SK-N-SH treated with all-trans-retinoic acid at 6 μM for 48 hours (cell line): ENCODE measurements around the gene CASZ1.

Source experiments
- ATAC-seq: fragments of 200-7000 bp; cut with Tn5 transposase; 3 replicates; pipeline ENCODE4 v1.9.1; 2020; ENCODE audit warnings: mild to moderate bottlenecking, moderate library complexity
- BACH2 ChIP-seq: fragments of 250-450 bp; sonication (Bioruptor Pico); IDR thresholded peaks from 2 replicates; pipeline ENCODE4 v1.9.0; 2021; ENCODE audit warnings: mild to moderate bottlenecking, borderline replicate concordance
- CREB5 ChIP-seq: fragments of 250-450 bp; sonication (Bioruptor Pico); IDR thresholded peaks from 2 replicates; pipeline ENCODE4 v1.5.1; 2020; ENCODE audit warnings: low read depth, mild to moderate bottlenecking, moderate library complexity
- CSDC2 ChIP-seq: fragments of 250-450 bp; sonication (Bioruptor Pico); IDR thresholded peaks from 2 replicates; pipeline ENCODE4 v1.5.0; 2020; ENCODE audit warnings: mild to moderate bottlenecking, moderate library complexity
- CSRNP3 ChIP-seq: fragments of 250-450 bp; sonication (Bioruptor Pico); IDR thresholded peaks from 2 replicates; pipeline ENCODE4 v1.5.1; 2021; ENCODE audit warnings: mild to moderate bottlenecking, moderate library complexity
- ESRRG ChIP-seq: fragments of 250-450 bp; sonication (Bioruptor Pico); IDR thresholded peaks from 2 replicates; pipeline ENCODE4 v1.6.1; 2021; ENCODE audit warnings: mild to moderate bottlenecking
- GLIS3 ChIP-seq: fragments of 250-450 bp; sonication (Bioruptor Pico); IDR thresholded peaks from 2 replicates; pipeline ENCODE4 v1.5.0; 2020; ENCODE audit warnings: mild to moderate bottlenecking, moderate library complexity
- ISL1 ChIP-seq: fragments of 250-450 bp; sonication (Bioruptor Pico); IDR thresholded peaks from 2 replicates; pipeline ENCODE4 v2.1.2; 2022; ENCODE audit warnings: mild to moderate bottlenecking, moderate library complexity
- PATZ1 ChIP-seq: fragments of 250-450 bp; sonication (Bioruptor Pico); IDR thresholded peaks from 2 replicates; pipeline ENCODE4 v1.8.0; 2020; ENCODE audit warnings: mild to moderate bottlenecking, moderate library complexity, borderline replicate concordance
- POU6F1 ChIP-seq: fragments of 250-450 bp; sonication (Bioruptor Pico); IDR thresholded peaks from 2 replicates; pipeline ENCODE4 v1.8.0; 2021; ENCODE audit warnings: low read depth, mild to moderate bottlenecking, moderate library complexity, borderline replicate concordance
- PPARA ChIP-seq: fragments of 250-450 bp; sonication (Bioruptor Pico); IDR thresholded peaks from 2 replicates; pipeline ENCODE4 v1.5.0; 2020; ENCODE audit warnings: mild to moderate bottlenecking, borderline replicate concordance
- SNAI2 ChIP-seq: fragments of 250-450 bp; sonication (Bioruptor Pico); IDR thresholded peaks from 2 replicates; pipeline ENCODE4 v1.5.0; 2020; ENCODE audit warnings: mild to moderate bottlenecking, moderate library complexity
- TCF4 ChIP-seq: fragments of 250-450 bp; sonication (Bioruptor Pico); IDR thresholded peaks from 2 replicates; pipeline ENCODE4 v1.8.0; 2021; ENCODE audit warnings: mild to moderate bottlenecking, moderate library complexity, borderline replicate concordance
- TOX ChIP-seq: fragments of 250-450 bp; sonication (Bioruptor Pico); IDR thresholded peaks from 2 replicates; pipeline ENCODE4 v1.8.0; 2021; ENCODE audit warnings: mild to moderate bottlenecking, moderate library complexity, borderline replicate concordance
- TSHZ2 ChIP-seq: fragments of 250-450 bp; sonication (Bioruptor Pico); IDR thresholded peaks from 2 replicates; pipeline ENCODE4 v1.5.0; 2020; ENCODE audit warnings: mild to moderate bottlenecking, moderate library complexity
- ZC3H10 ChIP-seq: fragments of 250-450 bp; sonication (Bioruptor Pico); IDR thresholded peaks from 2 replicates; pipeline ENCODE4 v1.5.1; 2021; ENCODE audit warnings: mild to moderate bottlenecking, moderate library complexity
- ZFP3 ChIP-seq: fragments of 250-450 bp; sonication (Bioruptor Pico); IDR thresholded peaks from 2 replicates; pipeline ENCODE4 v1.5.0; 2020; ENCODE audit warnings: mild to moderate bottlenecking, moderate library complexity
- ZNF565 ChIP-seq: fragments of 450-650 bp; formaldehyde crosslinking; conservative IDR thresholded peaks from 2 replicates; pipeline ENCODE4 v1.5.0; 2020; ENCODE audit warnings: low read depth, mild to moderate bottlenecking, moderate library complexity
- ZNF70 ChIP-seq: fragments of 450-650 bp; formaldehyde crosslinking; IDR thresholded peaks from 2 replicates; pipeline ENCODE4 v1.5.0; 2020; ENCODE audit warnings: mild to moderate bottlenecking, moderate library complexity
- ZNF8 ChIP-seq: fragments of 450-650 bp; formaldehyde crosslinking; IDR thresholded peaks from 2 replicates; pipeline ENCODE4 v1.5.0; 2020; ENCODE audit warnings: mild to moderate bottlenecking, moderate library complexity

CASZ1 gene

GRCh38 chr1:10735563-10736305, 60.7 kb downstream of the CASZ1 start:
- TF ChIP-seq CSDC2 (CRISPR knock-in tag) = no peak
- TF ChIP-seq ZFP3 (CRISPR knock-in tag) = no peak
- no peak for TF ChIP-seq BACH2 (CRISPR knock-in tag)
- no peak for TF ChIP-seq CSRNP3 (CRISPR knock-in tag)
- no peak for TF ChIP-seq ZNF565
- TF ChIP-seq TCF4 (CRISPR knock-in tag) = no peak
- TF ChIP-seq TOX (CRISPR knock-in tag) = no peak
- TF ChIP-seq CREB5 (CRISPR knock-in tag) = no peak
- no peak for TF ChIP-seq ZNF8 (CRISPR knock-in tag)
- TF ChIP-seq TSHZ2 (CRISPR knock-in tag) = no peak
- no peak for TF ChIP-seq ESRRG (CRISPR knock-in tag)
- TF ChIP-seq GLIS3 (CRISPR knock-in tag) = no peak
- TF ChIP-seq PATZ1 (CRISPR knock-in tag) = no peak
- TF ChIP-seq ZNF70 (CRISPR knock-in tag) = no peak
- TF ChIP-seq ZC3H10 (CRISPR knock-in tag) = no peak
- no peak for TF ChIP-seq POU6F1
- no peak for TF ChIP-seq ISL1 (CRISPR knock-in tag)
- TF ChIP-seq PPARA (CRISPR knock-in tag) = no peak
- TF ChIP-seq SNAI2 = no peak
- peak; percentile 14; the same call in 2 of the 3 replicates for ATAC-seq

GRCh38 chr1:10734962-10735544, 61.4 kb downstream of the CASZ1 start:
- ATAC-seq = peak; percentile 34
- TF ChIP-seq ZC3H10 (CRISPR knock-in tag) (no peak), GLIS3 (CRISPR knock-in tag) (no peak), ISL1 (CRISPR knock-in tag) (no peak), CREB5 (CRISPR knock-in tag) (no peak), ESRRG (CRISPR knock-in tag) (no peak), POU6F1 (no peak), PATZ1 (CRISPR knock-in tag) (no peak), ZNF565 (no peak)
